Hematopoietic multipotent progenitor cell treated with erythropoietin and hydrocortisone succinate and interleukin-3 and kit ligand, for 6 days (in vitro differentiated cells): ENCODE measurements around the gene IRAK4.

Experiments used
- DNase-seq: peaks from one replicate; pipeline ENCODE4 v3.0.0-alpha.2; 2015

Gene IRAK4

GRCh38 chr12:43776498-43776897, 17.7 kb downstream of the IRAK4 start:
- DNase-seq: peak; percentile 74

GRCh38 chr12:43786899-43787693, 28.3 kb downstream of the IRAK4 start:
- DNase-seq: no peak

DNA sequence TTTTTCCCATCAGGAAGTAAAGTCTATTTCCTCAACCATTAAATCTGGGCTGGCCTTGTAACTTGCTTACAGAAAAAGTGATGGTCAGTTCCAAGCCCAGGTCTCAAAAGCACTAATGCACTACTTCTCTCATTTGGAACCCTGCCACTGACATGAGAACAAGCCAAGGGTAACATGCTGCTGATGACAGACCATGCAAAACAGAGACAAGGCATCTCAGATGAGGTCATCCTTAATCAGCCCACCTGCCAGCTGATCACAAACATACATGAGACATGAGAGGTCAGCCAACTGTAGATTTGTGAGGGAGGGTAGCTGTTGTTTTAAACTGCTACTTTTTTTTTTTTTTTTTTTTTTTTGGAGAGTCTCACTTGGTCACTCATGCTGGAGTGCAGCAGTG, 31.2 kb downstream of the IRAK4 start:
- no peak for DNase-seq

- DNase-seq: no peak
Observed at GRCh38 chr12:43795716-43796280, 37.0 kb downstream of the IRAK4 start.

- DNase-seq: no peak
Observed at GRCh38 chr12:43797561-43798217, 38.9 kb downstream of the IRAK4 start.

DNA sequence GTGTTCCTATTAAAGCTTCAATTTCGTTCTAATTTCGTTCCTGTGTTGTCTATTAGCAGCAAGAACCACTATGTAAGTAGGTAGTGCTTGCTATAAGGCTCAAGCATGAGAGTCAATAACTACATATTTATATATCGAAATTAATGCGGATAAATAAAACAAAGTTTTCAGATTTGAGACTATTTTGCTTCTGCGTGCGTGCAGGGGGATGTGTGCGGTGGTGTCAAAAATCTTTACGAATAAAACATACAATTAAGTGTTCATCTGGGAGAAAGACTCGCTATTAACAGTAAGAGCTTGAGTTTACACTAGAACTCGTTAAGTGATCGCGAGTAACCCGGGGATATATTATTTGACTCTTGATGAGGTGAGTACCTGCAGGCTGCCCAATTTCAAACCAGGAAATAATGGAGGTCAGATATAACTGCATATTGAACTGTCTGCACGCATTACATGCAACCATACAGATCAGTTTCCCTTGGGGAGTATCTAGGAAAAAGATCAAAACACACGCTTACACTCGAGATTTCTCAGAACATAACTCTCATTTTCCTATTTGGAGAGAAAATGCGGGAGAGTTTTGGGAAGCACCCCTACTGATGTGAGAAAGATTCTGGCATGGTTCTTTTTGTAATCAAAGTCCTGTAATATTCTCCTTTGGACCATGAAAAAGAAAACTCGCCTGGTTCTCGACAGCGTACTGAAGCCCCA, 46.6 kb downstream of the IRAK4 start:
- DNase-seq: peak; percentile 41

DNA sequence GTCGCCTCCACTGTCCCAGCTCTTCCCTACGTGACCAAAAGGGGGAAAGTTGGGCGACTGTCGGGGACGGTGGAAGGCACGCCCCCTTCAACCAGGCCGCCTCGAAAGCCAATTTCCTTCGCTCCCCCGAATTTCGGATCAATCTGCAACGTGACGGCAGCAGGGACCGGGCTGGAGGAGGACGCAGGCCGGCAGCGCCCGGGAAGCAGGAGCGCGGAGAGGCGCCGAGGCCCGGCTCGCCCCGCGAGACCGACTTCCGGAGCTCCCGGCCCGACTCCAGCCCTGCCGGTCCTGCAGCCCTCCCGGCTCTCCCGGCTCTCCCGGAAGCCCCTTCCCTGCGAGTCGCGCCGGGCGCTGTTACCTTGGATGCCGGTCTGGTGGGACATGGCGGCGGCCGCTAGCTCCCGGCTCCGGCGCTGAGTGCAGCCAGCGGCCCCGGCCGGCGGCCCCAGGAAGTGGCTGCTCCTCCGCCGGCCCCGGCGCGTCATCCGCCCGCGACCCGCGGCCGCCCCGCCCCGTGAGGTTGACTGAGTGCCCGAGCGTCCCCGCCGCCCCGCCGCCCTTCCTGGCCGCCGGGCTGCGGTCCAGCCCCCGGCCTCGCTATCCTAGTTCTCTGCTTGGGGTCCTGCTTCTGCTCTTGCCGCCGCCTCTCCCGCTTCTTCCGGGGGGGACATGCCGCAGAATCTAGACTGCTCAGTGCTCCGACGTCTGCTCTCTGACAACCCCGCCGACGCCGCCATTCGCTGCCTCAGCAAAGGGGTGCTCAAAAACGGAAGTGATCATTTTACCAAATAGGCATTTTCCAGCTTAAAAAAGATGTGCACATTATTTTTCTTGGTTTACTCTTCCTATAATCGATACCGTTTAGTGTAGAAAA, 47.3 kb downstream of the IRAK4 start, which contains the start of gene TWF1:
Gene TWF1 (minus strand): TSS at position 458 of the 877 bp plus-strand sequence. CDS start 72 bp downstream, at position 386.
- DNase-seq: peak; percentile 84

DNA sequence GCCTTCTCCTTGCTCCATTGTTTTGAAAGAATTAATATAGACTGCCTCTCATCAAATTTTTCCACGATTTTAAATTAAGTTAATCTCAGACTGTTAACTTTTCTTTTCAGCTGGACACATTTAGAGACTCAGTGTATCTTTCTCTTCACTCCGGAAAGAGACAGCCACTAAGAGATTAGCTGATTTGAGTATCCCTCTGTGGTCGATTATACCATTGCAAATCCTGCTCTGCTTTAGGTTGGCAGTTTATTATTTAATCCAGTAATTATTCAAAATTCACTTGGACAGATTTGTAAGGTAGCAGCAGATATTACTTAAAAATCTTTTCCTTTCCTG, 48.0 kb downstream of the IRAK4 start:
- no peak for DNase-seq

- DNase-seq: no peak
Observed at GRCh38 chr12:43807386-43807785, 48.6 kb downstream of the IRAK4 start.

DNA sequence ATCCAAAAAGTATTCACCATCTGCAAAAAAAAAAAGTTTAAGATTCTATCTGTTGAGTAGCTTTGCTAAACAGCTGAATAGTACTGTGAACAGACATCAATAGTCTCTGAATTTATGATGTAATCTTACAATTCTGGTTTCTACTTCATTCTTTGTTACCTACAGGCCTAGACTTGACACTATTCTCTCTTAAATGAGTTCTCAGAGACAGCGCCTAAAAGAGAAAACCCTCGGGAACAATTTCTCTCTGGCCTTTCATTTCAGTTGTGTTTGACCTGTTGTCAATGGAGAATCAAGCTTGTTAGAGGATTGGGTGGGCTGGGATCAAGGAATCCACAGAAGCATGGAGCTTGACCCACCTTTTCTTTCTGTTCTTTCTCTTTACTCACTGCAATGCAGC, 53.3 kb downstream of the IRAK4 start:
- DNase-seq: no peak

GRCh38 chr12:43812926-43813325, 54.2 kb downstream of the IRAK4 start:
- DNase-seq: no peak

DNA sequence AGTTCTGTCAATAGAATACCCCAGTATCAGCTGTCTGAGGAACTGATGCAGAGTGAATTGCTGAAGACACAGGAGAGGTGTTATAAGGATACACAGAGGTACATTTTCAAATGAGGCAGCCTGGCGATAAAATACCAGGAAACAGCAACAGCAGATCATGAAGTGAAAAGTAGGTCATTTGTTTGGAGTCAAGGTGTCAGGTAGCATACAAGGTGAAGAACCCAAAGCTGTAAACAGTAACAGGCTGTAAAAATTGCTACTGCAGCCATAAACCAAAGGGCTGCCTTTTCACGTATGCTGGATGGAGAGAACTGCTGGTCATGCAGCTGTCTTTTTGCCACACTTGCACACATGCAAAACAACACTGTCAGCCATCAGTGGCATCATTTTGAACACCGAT, 56.7 kb downstream of the IRAK4 start:
- DNase-seq: no peak

GRCh38 chr12:43816168-43816567, 57.4 kb downstream of the IRAK4 start:
- DNase-seq: no peak

GRCh38 chr12:43824207-43824775, 65.5 kb downstream of the IRAK4 start:
- no peak for DNase-seq

GRCh38 chr12:43826681-43827080, 67.9 kb downstream of the IRAK4 start:
- no peak for DNase-seq

- DNase-seq: no peak
Observed at GRCh38 chr12:43827093-43827492, 68.3 kb downstream of the IRAK4 start.

DNA sequence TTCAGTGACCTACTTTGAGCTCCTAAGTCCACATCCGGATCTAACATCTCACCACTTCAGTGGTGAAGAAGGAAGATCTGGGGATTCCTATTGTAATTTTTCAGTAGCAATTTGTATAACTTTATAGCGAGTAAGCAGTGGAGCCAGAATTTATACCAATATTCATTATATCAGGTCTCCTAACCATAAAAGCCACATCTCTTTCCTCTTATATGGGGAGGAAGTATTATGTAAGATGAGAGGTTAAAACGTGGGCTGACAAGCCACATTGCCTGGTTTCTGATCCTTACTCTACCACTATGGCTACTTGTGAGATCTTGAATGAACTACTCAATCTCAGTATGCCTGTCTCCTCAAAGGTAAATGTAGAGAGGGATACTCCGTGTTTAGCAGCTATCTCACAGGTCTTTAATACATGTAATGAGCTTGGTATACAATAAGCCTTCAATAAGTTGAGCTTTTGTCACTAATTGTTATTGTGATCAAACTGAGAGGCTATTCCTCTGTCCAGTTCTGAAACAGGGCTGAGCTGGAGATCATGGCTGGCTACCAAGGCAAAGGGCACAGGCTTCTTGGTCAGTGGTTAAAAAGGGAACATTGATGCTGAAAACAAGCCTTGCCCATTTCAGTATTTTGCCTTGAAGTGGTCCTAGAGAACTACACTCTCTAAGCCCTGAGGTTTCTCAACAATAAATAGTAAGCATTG, 73.9 kb downstream of the IRAK4 start:
- DNase-seq: peak; percentile 32

- peak; percentile 47 for DNase-seq
Observed at GRCh38 chr12:43835264-43835655, 76.5 kb downstream of the IRAK4 start.

DNA sequence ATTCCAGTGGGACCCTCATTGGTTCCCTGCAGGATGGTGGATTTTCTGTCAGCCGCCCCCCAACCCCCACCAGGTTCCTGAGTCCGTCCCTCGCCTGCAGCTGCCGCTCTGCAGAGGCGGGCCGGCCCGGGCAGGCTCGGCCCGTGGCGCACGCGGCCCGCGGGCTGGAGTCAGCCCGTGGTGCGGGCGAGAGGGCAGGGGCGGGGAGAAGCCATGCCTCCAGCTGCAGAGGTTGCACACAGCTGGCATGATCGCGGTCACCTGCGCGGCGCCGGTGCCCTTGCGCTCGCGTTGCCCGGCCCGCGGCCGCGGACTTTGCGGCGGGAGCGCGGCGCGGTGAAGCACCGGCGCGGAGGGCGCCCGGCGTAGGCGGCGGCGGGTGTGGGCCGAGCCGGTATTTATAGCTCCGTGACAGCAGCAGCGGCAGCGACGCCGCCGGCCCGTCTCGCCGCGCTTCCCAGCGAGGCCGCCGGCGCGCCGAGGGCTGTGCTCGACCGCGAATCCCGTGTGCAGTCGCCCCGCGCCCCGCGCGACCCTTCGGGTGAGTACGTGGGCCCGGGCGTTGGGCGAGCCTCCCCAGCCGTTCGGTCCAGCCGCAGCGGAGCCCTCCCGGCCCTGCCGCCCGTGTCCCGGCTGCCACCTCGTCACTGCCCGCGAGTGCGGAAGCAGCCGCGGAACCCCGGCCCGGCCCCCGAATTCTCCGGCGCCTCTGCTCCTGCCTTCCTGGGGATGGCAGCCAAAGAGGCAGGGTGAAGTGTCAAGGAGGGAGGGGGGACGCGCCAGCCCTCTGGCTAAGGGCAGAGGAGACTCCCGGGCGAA, 77.1 kb downstream of the IRAK4 start, which contains the start of gene TMEM117:
Gene TMEM117 (plus strand): TSS at position 426 of the 819 bp plus-strand sequence.
- peak; percentile 63 for DNase-seq

DNA sequence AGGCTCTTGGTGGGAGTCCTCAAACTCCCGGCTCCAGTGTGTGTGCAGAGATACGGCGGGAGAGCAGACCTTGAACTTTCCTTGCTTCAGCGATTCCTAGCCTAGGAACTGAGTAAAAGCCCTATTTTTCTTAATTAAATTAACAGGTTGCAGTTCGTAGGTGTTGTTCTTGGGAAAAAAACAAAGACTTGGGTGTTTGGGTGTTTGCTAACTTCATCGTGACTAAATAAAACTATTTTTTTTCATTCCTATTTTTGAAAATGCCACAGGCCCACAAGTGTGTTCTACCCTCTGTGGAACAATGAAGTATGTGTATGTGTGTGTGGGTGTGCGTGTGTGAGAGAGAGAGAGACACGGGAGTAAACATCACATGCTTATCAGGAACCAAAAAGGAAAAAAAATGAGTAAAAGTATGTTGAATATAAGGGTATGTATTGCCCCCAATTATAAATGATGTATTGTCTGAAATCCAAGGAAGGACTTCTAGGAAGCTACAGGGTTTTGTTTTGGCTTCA, 77.8 kb downstream of the IRAK4 start:
- DNase-seq: peak; percentile 51
